ENCODE data around the gene MAPK6. TPM values are rescaled to one million over a fixed set of nuclear protein-coding genes. Genes with fewer than 3 reads are reported as not detected.

The MAPK6 gene
- total and polyA plus RNA-seq, 10 of the 15 experiments (the other 5 are each of a cell fraction or from before 2014, with no cell fraction given) = 20.6 to 100 (median 52.6) TPM

DNA sequence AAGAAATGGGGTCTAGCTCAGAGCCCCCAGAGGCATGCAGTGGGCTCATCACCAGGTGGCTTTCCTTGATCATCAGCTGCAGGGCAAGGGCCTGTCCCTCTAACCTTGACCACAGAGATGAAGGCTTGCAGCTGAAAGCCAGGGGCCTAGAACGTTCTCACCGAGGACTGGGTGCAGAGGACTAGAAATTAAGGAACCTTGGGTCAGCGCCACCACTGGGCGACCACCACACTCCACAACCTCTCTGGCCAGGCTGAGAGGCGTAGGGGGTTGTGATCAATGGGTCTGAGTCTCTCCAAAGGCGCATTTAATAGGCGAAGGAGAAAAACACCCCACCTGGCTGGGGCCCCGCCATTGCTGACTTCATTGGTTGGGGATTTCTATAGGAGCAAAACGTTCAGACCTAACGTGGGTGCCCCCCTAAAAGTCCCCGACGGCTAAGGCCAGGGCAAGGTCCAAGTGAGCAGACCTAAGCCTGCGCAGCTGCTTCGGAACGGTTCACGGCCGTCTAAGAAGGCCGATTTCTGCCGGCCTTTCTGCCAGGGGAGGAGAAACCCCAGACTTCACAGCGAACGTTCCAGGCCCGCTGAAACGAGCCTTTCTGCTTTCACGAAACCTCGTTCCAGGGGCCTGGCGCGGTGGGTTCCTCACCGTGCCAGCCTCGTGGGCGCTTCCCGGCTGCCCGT, 92.6 kb downstream of the MAPK6 start:
- no TSS peak for BruUV-seq (replicated peaks)
- ChIA-PET RAD21 (ENCODE audit: unreplicated experiment) (interaction anchor here (2.5 to 11.8 kb wide), 5 partner anchors 11 to 105 kb away, joined by 5 to 203 read pairs (median 117); no protein-coding TSS in a partner anchor), CTCF (interaction anchor here (1.4 to 13.9 kb wide), 5 partner anchors 10 to 32 kb away, joined by 3 to 115 read pairs (median 6); no protein-coding TSS in a partner anchor), SMC1A (ENCODE audit: uncharacterized antibody, unreplicated experiment) (interaction anchor here (1.3 to 11.8 kb wide), 6 partner anchors 11 to 106 kb away, joined by 3 to 179 read pairs (median 26); partner anchors contain the start of gene MAPK6), POLR2A (interaction anchor here (0.5 to 8.9 kb wide), 9 partner anchors 8 to 105 kb away, joined by 3 to 86 read pairs (median 4); no protein-coding TSS in a partner anchor)
- intact Hi-C loops (cut with micrococcal nuclease; ENCODE audit: unreplicated experiment) = loop anchor here (5.0 kb wide), 1 partner anchor 34 kb away; no protein-coding TSS in a partner anchor
- ATAC-seq (no peak), DNase-seq (ENCODE audit: low read depth, low spot score) (no peak), FAIRE-seq (no peak)
- Histone ChIP-seq H2AFZ (ENCODE audit: control insufficient read depth, low read depth, low read length) (peak overlapping the region; percentile 91), H3K79me2 (ENCODE audit: control insufficient read depth, insufficient read depth, low read length) (peaks cover 15% of the 10 kb centered on the region), H3K9ac (ENCODE audit: control insufficient read depth, insufficient read depth, low read length) (peak overlapping the region; percentile 84), H3K9me3 (replicated peaks; ENCODE audit: control insufficient read depth, insufficient read depth, low read length) (no peaks in the 10 kb centered on the region; the same call in 2 of the 3 replicates), H3K4me1 (ENCODE audit: control insufficient read depth, insufficient read depth, low read length) (peaks cover 48% of the 10 kb centered on the region), H4K20me1 (ENCODE audit: control insufficient read depth, insufficient read depth) (no peaks in the 10 kb centered on the region), H3K27ac (ENCODE audit: control insufficient read depth, insufficient read depth) (peak overlapping the region; percentile 94), H3K27me3 (replicated peaks in 1 of 2; ENCODE audit: control insufficient read depth in 2 of 2, insufficient read depth in 2 of 2, low read length in 1 of 2) (no peaks in the 10 kb centered on the region), H3K4me3 (peak overlapping the region; percentile 72; the same call in 1 of the 2 replicates), H3K4me2 (ENCODE audit: control insufficient read depth, insufficient read depth) (peak overlapping the region; percentile 91), H3K36me3 (ENCODE audit: control insufficient read depth in 2 of 2, insufficient read depth in 2 of 2, low read length in 1 of 2) (no peaks in the 10 kb centered on the region)
- TF ChIP-seq MLLT1 (IDR thresholded peaks at IDR 0.05) = peak; percentile 95
- no peak for TF ChIP-seq CBFB (IDR thresholded peaks at IDR 0.05; ENCODE audit: low read depth)
- no peak for TF ChIP-seq NFIC (IDR thresholded peaks at IDR 0.05; ENCODE audit: low read depth, low read length)
- TF ChIP-seq CEBPZ (IDR thresholded peaks at IDR 0.05; ENCODE audit: low read depth, low read length) = no peak
- TF ChIP-seq SIX5 (IDR thresholded peaks at IDR 0.05; ENCODE audit: low read depth, low read length, severe bottlenecking) = no peak
- no peak for TF ChIP-seq RELA (IDR thresholded peaks at IDR 0.05; ENCODE audit: borderline replicate concordance, partially characterized antibody)
- TF ChIP-seq HCFC1 (IDR thresholded peaks at IDR 0.05; ENCODE audit: low read length) = no peak
- peak; percentile 29; the same call in 1 of the 2 replicates for TF ChIP-seq RUNX3 (IDR thresholded peaks at IDR 0.05; ENCODE audit: low read length)
- TF ChIP-seq YY1 (IDR thresholded peaks at IDR 0.05; ENCODE audit: low read depth, low read length) = 0 out of 2 replicates have a peak, but pooled peaks have one; percentile 32
- no peak for TF ChIP-seq ZSCAN29 (IDR thresholded peaks at IDR 0.05)
- in situ Hi-C loops (cut with MboI) = no loop called here
- WGBS (ENCODE audit: insufficient coverage, insufficient replicate concordance, low lambda C conversion rate, missing lambda C conversion rate) = 63% methylated on average over 31 of the region's 32 CpGs

Measured in GM12878 (cell line).